GM23248 (cell line): ENCODE data around the gene KRTAP5-6. TPM values are rescaled to one million over a fixed set of nuclear protein-coding genes. Genes with fewer than 3 reads are reported as not detected.
"Not testable (repeated sequence)": the region's sequence is repeated elsewhere in the genome, so short reads cannot be mapped to it uniquely, and the experiment has no call there.

Source experiments
- DNase-seq: peaks from one replicate; pipeline ENCODE4 v3.0.0-alpha.2; 2015
- H2AFZ ChIP-seq: fragments of 200-600 bp; sonication (generic); 2 replicates; pipeline ENCODE4 v1.6.1; 2016; ENCODE audit warnings: antibody characterized with exemption
- H3F3A ChIP-seq: fragments of 200-600 bp; sonication (generic); 2 replicates; pipeline ENCODE4 v1.6.1; 2016; ENCODE audit warnings: mild to moderate bottlenecking, antibody characterized with exemption, mixed run types; ENCODE audit not compliant: insufficient read depth
- H3K27ac ChIP-seq: fragments of 200-600 bp; sonication (generic); 2 replicates; pipeline ENCODE4 v1.5.1; 2016; ENCODE audit warnings: mild to moderate bottlenecking
- H3K27me3 ChIP-seq: fragments of 200-600 bp; sonication (generic); replicated peaks from 2 replicates; pipeline ENCODE4 v1.6.1; 2016; ENCODE audit warnings: mild to moderate bottlenecking; ENCODE audit not compliant: insufficient read depth
- H3K36me3 ChIP-seq: fragments of 200-600 bp; sonication (generic); 2 replicates; pipeline ENCODE4 v1.6.1; 2016; ENCODE audit warnings: low read depth, mild to moderate bottlenecking
- H3K4me1 ChIP-seq: fragments of 200-600 bp; sonication (generic); 2 replicates; pipeline ENCODE4 v1.6.1; 2016; ENCODE audit warnings: mild to moderate bottlenecking; ENCODE audit not compliant: insufficient read depth
- H3K4me2 ChIP-seq: fragments of 200-600 bp; sonication (generic); one replicate; pipeline ENCODE4 v1.6.1; 2016; ENCODE audit warnings: mild to moderate bottlenecking; ENCODE audit not compliant: unreplicated experiment
- H3K4me3 ChIP-seq: fragments of 200-600 bp; sonication (generic); 2 replicates; pipeline ENCODE4 v1.5.1; 2016; ENCODE audit warnings: mild to moderate bottlenecking
- H3K79me2 ChIP-seq: fragments of 200-600 bp; sonication (generic); 2 replicates; pipeline ENCODE4 v1.6.1; 2016; ENCODE audit warnings: mild to moderate bottlenecking; ENCODE audit not compliant: insufficient read depth
- H3K9ac ChIP-seq: fragments of 200-600 bp; sonication (generic); 2 replicates; pipeline ENCODE4 v1.6.1; 2016; ENCODE audit warnings: mild to moderate bottlenecking
- H3K9me2 ChIP-seq: fragments of 200-600 bp; sonication (generic); 2 replicates; pipeline ENCODE4 v1.6.1; 2016; ENCODE audit warnings: mixed run types, mild to moderate bottlenecking, moderate library complexity; ENCODE audit not compliant: insufficient read depth
- H3K9me3 ChIP-seq: fragments of 200-600 bp; sonication (generic); one replicate; pipeline ENCODE4 v1.6.1; 2017; ENCODE audit warnings: low read depth
- H4K20me1 ChIP-seq: fragments of 200-600 bp; sonication (generic); 2 replicates; pipeline ENCODE4 v1.6.0; 2016; ENCODE audit not compliant: insufficient read depth
- EZH2 ChIP-seq: fragments of 200-600 bp; sonication (generic); IDR thresholded peaks from 2 replicates; pipeline ENCODE4 v1.6.1; 2018; ENCODE audit warnings: antibody characterized with exemption, mild to moderate bottlenecking; ENCODE audit not compliant: insufficient read depth, poor library complexity, severe bottlenecking
- EZH2phosphoT487 ChIP-seq: fragments of 200-600 bp; sonication (generic); IDR thresholded peaks from 2 replicates; pipeline ENCODE4 v1.6.1; 2018; ENCODE audit warnings: antibody characterized with exemption, moderate library complexity, mild to moderate bottlenecking, low read depth; ENCODE audit not compliant: insufficient read depth
- WGBS, 2 experiments: methylation state at CpG; one replicate each; pipeline ENCODE4 v1.1.6; 2015 to 2017; ENCODE audit warnings: low lambda C conversion rate in 2 of 2, low coverage in 1 of 2; ENCODE audit errors: missing lambda C conversion rate in 2 of 2; 5-methylcytosine and 5-hydroxymethylcytosine counted together
- in situ Hi-C: fragments of 300-500 bp; cut with MboI; formaldehyde crosslinking; loops from 2 replicates; pipeline ENCODE4 v1.15.0; 2020
- polyA plus RNA-seq: library from polyadenylated mRNA; unstranded; fragments of >200 nt; fragmentation: Nextera tagmentation; extraction: Ambion mirVana; gene quantifications from 2 replicates; pipeline ENCODE4 v1.2.1, GENCODE V29; 2016
- total RNA-seq: library from RNA; depleted of rRNA; stranded (reverse); fragments of >200 nt; shearing (Covaris generic); gene quantifications from 2 replicates; pipeline ENCODE4 v1.2.3, GENCODE V29; 2014

Gene KRTAP5-6
- total and polyA plus RNA-seq, 2 experiments from 2014 or later, result not detected

DNA sequence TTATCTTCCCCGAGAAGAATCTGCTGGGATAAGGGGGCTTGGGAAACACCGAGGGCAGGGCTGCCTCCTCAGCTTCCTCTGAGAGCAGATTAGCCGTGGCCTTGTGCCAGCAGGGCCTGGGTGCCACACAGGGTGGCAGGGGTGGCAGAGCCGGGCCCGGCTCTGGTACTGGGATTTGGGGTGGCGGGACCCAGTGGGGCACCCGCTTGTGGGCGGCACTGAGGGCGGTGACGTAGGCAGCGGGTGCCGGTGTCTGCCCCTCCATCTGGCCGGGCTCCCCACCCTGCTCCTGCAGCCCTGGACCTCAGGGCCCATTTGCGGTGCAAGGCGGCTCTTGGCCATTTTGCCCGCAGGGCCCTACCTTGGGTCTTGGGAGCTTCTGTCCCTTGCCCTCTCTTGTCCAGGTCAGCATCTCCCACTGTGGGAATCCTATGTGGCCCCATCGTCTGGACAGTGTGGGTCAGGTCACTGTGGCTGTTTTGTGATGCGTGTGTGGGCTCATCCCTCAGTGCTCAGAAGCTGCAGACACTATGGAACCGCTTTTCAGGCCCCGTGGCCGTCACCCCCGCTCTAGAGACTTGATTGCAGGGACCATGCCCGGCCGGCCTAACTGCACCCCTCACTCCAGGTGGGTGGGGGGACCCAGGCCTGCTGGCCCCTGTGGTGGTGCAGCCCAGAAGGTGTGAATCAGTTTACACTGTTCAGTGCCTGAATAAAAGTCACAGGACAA, 29.7 kb upstream of the KRTAP5-6 start:
- Histone ChIP-seq H3K9ac (no peak overlapping the region), H3K4me3 (no peak overlapping the region), H4K20me1 (no peaks in the 10 kb centered on the region), H3K9me2 (no peaks in the 10 kb centered on the region), H3K4me2 (no peak overlapping the region), H3K4me1 (no peaks in the 10 kb centered on the region), H3K9me3 (no peaks in the 10 kb centered on the region), H3K79me2 (no peaks in the 10 kb centered on the region), H2AFZ (no peak overlapping the region), H3K36me3 (no peaks in the 10 kb centered on the region), H3K27ac (no peak overlapping the region), H3F3A (no peaks in the 10 kb centered on the region), H3K27me3 (peaks cover 36% of the 10 kb centered on the region)
- no peak for DNase-seq
- TF ChIP-seq EZH2, result no peak
- no peak for TF ChIP-seq EZH2phosphoT487
- in situ Hi-C loops, result no loop called here
- 83 to 86% methylated on average over 17 to 20 of the region's 24 CpGs for whole genome bisulfite sequencing, 2 experiments

DNA sequence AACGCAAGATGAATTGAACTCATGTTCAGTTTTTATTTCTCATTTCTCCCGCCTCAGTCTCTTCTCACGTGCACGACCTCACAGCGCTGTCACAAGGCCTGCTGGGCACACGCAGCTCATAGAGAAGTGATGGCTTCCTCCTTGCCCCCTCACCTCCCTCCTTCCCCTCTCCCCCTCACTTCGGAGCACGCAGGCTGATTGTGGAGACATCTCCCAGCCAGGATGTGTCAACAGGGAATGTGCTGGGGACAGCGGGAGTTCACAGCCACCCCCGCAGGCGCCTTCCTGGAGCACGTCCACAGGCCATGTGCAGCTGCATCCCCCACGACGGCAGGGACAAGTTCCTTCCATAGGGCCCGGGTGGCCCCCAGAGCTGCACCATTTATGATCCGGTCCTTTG, 29.1 kb upstream of the KRTAP5-6 start:
- TF ChIP-seq EZH2 (no peak), EZH2phosphoT487 (no peak)

DNA sequence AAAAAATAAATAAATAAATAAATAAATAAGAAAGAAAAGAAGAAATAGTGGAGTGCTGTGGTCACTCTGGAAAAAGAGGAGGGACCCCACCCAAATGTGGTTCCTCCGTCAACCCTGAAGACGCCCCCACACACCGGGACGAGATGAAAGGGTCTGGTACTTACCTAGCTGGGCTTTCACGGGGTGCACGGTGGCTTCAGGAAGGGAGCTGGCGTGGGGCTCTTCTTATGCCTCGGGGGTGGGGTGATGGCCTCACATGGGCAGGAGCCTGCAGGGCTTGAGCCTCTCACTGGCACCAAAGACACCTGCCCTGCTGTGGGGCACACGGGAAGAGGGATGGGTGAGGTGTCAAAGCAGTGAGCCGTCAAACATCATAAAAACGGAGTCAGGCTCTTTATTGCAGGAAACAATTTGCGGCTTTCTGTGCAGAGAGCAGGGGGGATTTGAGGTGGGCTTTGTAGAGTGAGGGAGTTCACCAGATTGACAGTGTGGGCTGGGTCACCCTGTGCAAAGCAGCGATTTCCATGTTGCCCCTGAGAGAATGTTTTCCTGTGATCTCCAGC, 28.0 kb upstream of the KRTAP5-6 start:
- DNase-seq, result no peak
- no peak overlapping the region for H3K4me2 ChIP-seq
- H3K4me1 ChIP-seq, result no peaks in the 10 kb centered on the region
- no peak overlapping the region for H3K27ac ChIP-seq
- no peaks in the 10 kb centered on the region for H4K20me1 ChIP-seq
- no peaks in the 10 kb centered on the region for H3F3A ChIP-seq
- 48 to 52% methylated on average over 13 of the region's 13 CpGs for WGBS, 2 experiments
- in situ Hi-C loops, result no loop called here
- no peak overlapping the region for H3K4me3 ChIP-seq
- H3K9ac ChIP-seq, result no peak overlapping the region
- TF ChIP-seq EZH2phosphoT487, result no peak
- no peak for TF ChIP-seq EZH2
- no peak overlapping the region for H2AFZ ChIP-seq
- H3K9me2 ChIP-seq, result no peaks in the 10 kb centered on the region
- peaks cover 51% of the 10 kb centered on the region for H3K27me3 ChIP-seq
- no peaks in the 10 kb centered on the region for H3K36me3 ChIP-seq
- no peaks in the 10 kb centered on the region for H3K9me3 ChIP-seq
- no peaks in the 10 kb centered on the region for H3K79me2 ChIP-seq

More for the DNA sequence above, 29.1 kb upstream of the KRTAP5-6 start:
- H3K79me2 ChIP-seq, result no peaks in the 10 kb centered on the region
- H3K4me2 ChIP-seq, result no peak overlapping the region
- no peak for DNase-seq
- H2AFZ ChIP-seq, result no peak overlapping the region
- H3K4me1 ChIP-seq, result no peaks in the 10 kb centered on the region
- no peak overlapping the region for H3K4me3 ChIP-seq
- 34 to 35% methylated on average over 16 of the region's 16 CpGs for WGBS, 2 experiments
- in situ Hi-C loops, result no loop called here
- H3K9me2 ChIP-seq, result no peaks in the 10 kb centered on the region
- no peaks in the 10 kb centered on the region for H4K20me1 ChIP-seq
- H3K27ac ChIP-seq, result no peak overlapping the region
- no peaks in the 10 kb centered on the region for H3K36me3 ChIP-seq
- no peak overlapping the region for H3K9ac ChIP-seq
- H3F3A ChIP-seq, result no peaks in the 10 kb centered on the region
- H3K9me3 ChIP-seq, result no peaks in the 10 kb centered on the region
- peaks cover 40% of the 10 kb centered on the region for H3K27me3 ChIP-seq

DNA sequence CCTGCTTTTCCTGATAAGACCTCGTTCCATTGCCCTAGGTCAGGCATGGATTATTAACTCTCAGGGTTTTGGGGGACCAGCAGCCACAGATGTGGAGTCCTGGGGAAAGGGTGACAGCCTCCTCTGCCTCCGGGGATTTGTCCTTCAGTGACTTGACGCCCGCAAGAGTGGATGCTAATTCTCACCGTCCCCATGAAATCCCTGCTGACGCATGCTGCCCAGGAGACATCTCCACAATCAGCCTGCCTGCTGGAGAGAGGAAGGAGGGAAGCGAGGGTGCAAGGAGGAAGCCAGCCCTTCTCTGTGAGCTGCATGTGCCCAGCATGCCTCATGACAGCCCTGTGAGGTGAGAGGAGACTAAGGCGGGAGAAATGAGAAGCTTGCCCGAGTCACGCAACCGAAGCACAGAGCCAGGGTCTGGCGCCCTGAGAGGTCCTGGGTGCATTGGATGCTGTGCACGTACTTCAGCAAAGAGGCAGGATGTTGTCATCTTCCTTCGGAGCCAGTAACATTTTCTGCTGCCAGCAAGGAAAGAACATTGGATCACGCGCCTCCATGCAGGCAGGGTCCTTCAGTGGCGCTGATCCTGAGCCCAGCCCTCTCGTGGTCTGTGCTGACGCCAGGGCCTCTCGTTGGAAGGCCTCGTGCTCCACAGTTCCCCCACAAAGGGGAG, 27.3 kb upstream of the KRTAP5-6 start:
- H3K9ac ChIP-seq, result no peak overlapping the region
- 20 to 23% methylated on average over 20 to 21 of the region's 21 CpGs for WGBS, 2 experiments
- in situ Hi-C loops, result no loop called here
- H4K20me1 ChIP-seq, result no peaks in the 10 kb centered on the region
- no peak for DNase-seq
- no peak overlapping the region for H3K4me2 ChIP-seq
- H3K4me3 ChIP-seq, result no peak overlapping the region
- no peaks in the 10 kb centered on the region for H3K9me3 ChIP-seq
- H3K4me1 ChIP-seq, result no peaks in the 10 kb centered on the region
- no peaks in the 10 kb centered on the region for H3K79me2 ChIP-seq
- TF ChIP-seq EZH2phosphoT487 (no peak), EZH2 (no peak)
- H3K36me3 ChIP-seq, result no peaks in the 10 kb centered on the region
- peaks cover 56% of the 10 kb centered on the region for H3K27me3 ChIP-seq
- no peaks in the 10 kb centered on the region for H3K9me2 ChIP-seq
- no peak overlapping the region for H2AFZ ChIP-seq
- H3K27ac ChIP-seq, result no peak overlapping the region
- H3F3A ChIP-seq, result no peaks in the 10 kb centered on the region

DNA sequence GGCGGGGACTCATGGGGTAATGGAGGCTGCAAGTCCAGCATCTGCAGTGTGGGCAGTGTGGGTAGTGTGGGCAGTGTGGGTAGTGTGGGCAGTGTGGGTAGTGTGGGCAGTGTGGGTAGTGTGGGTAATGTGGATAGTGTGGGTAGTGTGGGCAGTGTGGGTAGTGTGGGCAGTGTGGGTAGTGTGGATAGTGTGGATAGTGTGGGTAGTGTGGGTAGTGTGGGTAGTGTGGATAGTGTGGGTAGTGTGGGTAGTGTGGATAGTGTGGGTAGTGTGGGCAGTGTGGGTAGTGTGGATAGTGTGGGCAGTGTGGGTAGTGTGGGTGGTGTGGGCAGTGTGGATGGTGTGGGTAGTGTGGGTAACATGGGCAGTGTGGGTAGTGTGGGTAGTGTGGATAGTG, 26.5 kb upstream of the KRTAP5-6 start:
- in situ Hi-C loops, H3K36me3 ChIP-seq, H2AFZ ChIP-seq, H3K9ac ChIP-seq, H3K27ac ChIP-seq, H3K4me1 ChIP-seq, H3K4me3 ChIP-seq, DNase-seq, H3K4me2 ChIP-seq, H3K9me3 ChIP-seq, H3F3A ChIP-seq, H3K79me2 ChIP-seq, H4K20me1 ChIP-seq, H3K9me2 ChIP-seq: not testable (repeated sequence)
- peaks cover 64% of the 10 kb centered on the region for H3K27me3 ChIP-seq
- 82 to 89% methylated on average over 1 of the region's 1 CpG for WGBS, 2 experiments
